Mesothelial cell of epicardium (in vitro differentiated cells): ENCODE measurements around the gene RGL3. TPM values are rescaled to one million over a fixed set of nuclear protein-coding genes. Genes with fewer than 3 reads are reported as not detected.
"Not testable (repeated sequence)": the region's sequence is repeated elsewhere in the genome, so short reads cannot be mapped to it uniquely, and the experiment has no call there.

Experiments
- DNase-seq, 2 experiments: peaks; one replicate each; pipeline ENCODE4 v3.0.0; 2021; ENCODE audit warnings: low spot score in 2 of 2; ENCODE audit not compliant: unreplicated experiment in 2 of 2
- H3K27ac Mint-ChIP-seq: 2 replicates; pipeline ENCODE4 v1.8.0; 2021; ENCODE audit warnings: mixed read lengths
- H3K27me3 Mint-ChIP-seq: 2 replicates; pipeline ENCODE4 v1.8.0; 2021; ENCODE audit warnings: low read depth, mixed read lengths
- H3K36me3 Mint-ChIP-seq: 2 replicates; pipeline ENCODE4 v1.8.0; 2021; ENCODE audit warnings: mixed read lengths
- H3K4me1 Mint-ChIP-seq: 2 replicates; pipeline ENCODE4 v1.8.0; 2021; ENCODE audit warnings: mixed read lengths
- H3K4me3 Mint-ChIP-seq: 2 replicates; pipeline ENCODE4 v1.8.0; 2021; ENCODE audit warnings: mild to moderate bottlenecking, moderate library complexity, mixed read lengths
- H3K9me3 Mint-ChIP-seq: 2 replicates; pipeline ENCODE4 v1.8.0; 2021; ENCODE audit warnings: mixed read lengths
- total RNA-seq: library from RNA; stranded (reverse); gene quantifications from 3 replicates; pipeline ENCODE4 v1.2.1, GENCODE V29; 2021
- TF ChIP-seq, protein P1 (sequence below): fragments of 200-600 bp; sonication (generic); IDR thresholded peaks from one replicate; pipeline ENCODE4 v1.5.0; 2021; ENCODE audit warnings: antibody characterized with exemption; ENCODE audit not compliant: unreplicated experiment

The RGL3 gene
- total RNA-seq, 1 donor from 2014 or later, result 80.8 TPM

DNA sequence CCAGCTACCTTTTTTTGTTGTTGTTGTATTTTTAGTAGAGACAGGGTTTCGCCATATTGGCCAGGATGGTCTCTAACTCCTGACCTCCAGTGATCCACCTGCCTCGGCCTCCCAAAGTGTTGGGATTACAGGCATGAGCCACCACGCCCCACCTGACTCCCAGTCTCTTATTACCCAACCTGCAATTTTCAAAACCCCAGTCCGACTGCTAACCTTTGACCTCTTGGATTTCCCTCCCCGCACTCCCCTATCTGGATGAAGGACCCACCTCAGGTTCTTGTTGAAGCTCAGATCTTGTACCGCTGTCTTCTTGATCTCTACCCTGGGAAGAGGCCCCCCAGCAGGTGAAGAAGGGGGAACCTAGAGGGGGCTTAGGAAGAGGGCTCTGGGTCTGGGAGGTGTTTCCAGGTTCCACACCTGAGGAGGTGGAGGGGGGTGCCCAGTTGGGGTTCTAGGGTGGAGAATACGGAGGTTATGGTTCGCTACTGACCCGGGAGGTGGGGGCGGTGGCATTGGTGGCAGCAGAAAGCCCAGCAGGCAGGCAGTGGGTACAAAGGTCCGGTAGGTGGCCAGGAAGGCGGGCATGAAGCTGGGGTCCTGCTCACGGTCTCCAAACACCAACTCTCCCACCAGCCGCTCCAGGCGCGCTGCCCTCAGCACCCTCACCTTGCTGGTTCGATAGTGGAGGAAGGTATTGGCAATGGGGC, 2.6 kb downstream of the RGL3 start:
- H3K9me3 Mint-ChIP-seq, result no peaks in the 10 kb centered on the region
- H3K27ac Mint-ChIP-seq, result no peak overlapping the region
- peaks cover 1% of the 10 kb centered on the region for H3K36me3 Mint-ChIP-seq
- H3K4me1 Mint-ChIP-seq, result peaks cover 23% of the 10 kb centered on the region
- DNase-seq, result no peak
- H3K4me3 Mint-ChIP-seq, result peak overlapping the region; percentile 11
- H3K27me3 Mint-ChIP-seq, result peaks cover 42% of the 10 kb centered on the region
- TF ChIP-seq, protein P1, sequence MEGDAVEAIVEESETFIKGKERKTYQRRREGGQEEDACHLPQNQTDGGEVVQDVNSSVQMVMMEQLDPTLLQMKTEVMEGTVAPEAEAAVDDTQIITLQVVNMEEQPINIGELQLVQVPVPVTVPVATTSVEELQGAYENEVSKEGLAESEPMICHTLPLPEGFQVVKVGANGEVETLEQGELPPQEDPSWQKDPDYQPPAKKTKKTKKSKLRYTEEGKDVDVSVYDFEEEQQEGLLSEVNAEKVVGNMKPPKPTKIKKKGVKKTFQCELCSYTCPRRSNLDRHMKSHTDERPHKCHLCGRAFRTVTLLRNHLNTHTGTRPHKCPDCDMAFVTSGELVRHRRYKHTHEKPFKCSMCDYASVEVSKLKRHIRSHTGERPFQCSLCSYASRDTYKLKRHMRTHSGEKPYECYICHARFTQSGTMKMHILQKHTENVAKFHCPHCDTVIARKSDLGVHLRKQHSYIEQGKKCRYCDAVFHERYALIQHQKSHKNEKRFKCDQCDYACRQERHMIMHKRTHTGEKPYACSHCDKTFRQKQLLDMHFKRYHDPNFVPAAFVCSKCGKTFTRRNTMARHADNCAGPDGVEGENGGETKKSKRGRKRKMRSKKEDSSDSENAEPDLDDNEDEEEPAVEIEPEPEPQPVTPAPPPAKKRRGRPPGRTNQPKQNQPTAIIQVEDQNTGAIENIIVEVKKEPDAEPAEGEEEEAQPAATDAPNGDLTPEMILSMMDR, result no peak

GRCh38 chr19:11414544-11414943, 4.6 kb downstream of the RGL3 start:
- Mint-ChIP-seq H3K27me3 (peaks cover 29% of the 10 kb centered on the region), H3K36me3 (peaks cover 7% of the 10 kb centered on the region), H3K9me3 (no peaks in the 10 kb centered on the region), H3K4me1 (peaks cover 16% of the 10 kb centered on the region), H3K4me3 (no peak overlapping the region), H3K27ac (no peak overlapping the region)
- no peak for DNase-seq
- TF ChIP-seq, protein P1, result no peak

- Mint-ChIP-seq H3K27me3 (no peaks in the 10 kb centered on the region), H3K9me3 (no peaks in the 10 kb centered on the region), H3K36me3 (peaks cover 7% of the 10 kb centered on the region), H3K4me3 (no peak overlapping the region), H3K4me1 (peaks cover 5% of the 10 kb centered on the region), H3K27ac (peak overlapping the region; percentile 91)
- DNase-seq, result no peak
- TF ChIP-seq, protein P1, result no peak
These were observed 8.4 kb downstream of the RGL3 start for GRCh38 chr19:11410682-11411081.

DNA sequence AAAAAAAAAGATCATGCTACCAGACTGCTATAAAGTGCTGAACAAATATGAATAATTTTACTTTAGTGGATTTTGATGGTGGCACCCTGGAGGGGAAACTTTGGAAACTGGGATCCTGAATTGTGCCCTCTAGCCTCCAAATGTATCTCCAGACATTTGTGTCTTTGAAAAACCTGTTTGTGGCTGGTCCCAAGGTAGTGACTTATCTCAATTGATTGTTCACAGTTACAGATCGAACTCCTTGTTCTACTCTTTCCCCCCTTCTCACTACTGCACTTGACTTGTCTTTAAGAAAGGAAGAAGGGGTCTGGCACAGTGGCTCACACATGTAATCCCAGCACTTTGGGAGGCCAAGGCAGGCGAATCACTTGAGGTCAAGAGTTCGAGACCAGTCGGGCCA, 10.5 kb downstream of the RGL3 start:
- no peaks in the 10 kb centered on the region for H3K27me3 Mint-ChIP-seq
- no peak for DNase-seq
- no peak overlapping the region for H3K4me3 Mint-ChIP-seq
- TF ChIP-seq, protein P1, result no peak
- peak overlapping the region; percentile 21 for H3K27ac Mint-ChIP-seq
- H3K9me3 Mint-ChIP-seq, result no peaks in the 10 kb centered on the region
- peaks cover 10% of the 10 kb centered on the region for H3K4me1 Mint-ChIP-seq
- H3K36me3 Mint-ChIP-seq, result peaks cover 9% of the 10 kb centered on the region

DNA sequence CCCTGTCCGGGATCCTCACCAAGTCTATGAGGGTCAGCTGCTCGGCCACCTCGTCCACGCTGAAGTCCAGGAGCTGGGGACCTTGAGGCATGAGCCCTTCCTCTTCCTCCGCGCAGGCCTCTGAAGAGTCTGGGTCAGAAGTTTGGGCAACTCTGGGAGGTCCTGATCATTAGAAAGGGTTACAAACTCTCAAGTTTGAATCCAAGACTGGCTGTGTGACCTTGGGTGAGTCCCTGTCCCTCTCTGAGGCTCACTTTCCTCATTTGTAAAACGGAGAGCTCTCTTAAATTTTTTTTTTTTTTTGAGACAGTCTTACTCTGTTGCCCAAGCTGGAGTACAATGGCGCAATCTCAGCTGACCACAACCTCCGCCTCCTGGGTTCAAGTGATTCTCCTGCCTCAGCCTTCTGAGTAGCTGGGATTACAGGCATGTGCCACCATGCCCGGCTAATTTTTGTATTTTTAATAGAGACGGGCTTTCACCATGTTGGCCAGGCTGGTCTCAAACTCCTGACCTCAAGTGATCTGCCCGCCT, 12.3 kb downstream of the RGL3 start:
- H3K4me1 Mint-ChIP-seq, result peaks cover 10% of the 10 kb centered on the region
- not testable (repeated sequence) for DNase-seq, H3K9me3 Mint-ChIP-seq, H3K4me3 Mint-ChIP-seq, H3K27me3 Mint-ChIP-seq, H3K36me3 Mint-ChIP-seq, H3K27ac Mint-ChIP-seq

DNA sequence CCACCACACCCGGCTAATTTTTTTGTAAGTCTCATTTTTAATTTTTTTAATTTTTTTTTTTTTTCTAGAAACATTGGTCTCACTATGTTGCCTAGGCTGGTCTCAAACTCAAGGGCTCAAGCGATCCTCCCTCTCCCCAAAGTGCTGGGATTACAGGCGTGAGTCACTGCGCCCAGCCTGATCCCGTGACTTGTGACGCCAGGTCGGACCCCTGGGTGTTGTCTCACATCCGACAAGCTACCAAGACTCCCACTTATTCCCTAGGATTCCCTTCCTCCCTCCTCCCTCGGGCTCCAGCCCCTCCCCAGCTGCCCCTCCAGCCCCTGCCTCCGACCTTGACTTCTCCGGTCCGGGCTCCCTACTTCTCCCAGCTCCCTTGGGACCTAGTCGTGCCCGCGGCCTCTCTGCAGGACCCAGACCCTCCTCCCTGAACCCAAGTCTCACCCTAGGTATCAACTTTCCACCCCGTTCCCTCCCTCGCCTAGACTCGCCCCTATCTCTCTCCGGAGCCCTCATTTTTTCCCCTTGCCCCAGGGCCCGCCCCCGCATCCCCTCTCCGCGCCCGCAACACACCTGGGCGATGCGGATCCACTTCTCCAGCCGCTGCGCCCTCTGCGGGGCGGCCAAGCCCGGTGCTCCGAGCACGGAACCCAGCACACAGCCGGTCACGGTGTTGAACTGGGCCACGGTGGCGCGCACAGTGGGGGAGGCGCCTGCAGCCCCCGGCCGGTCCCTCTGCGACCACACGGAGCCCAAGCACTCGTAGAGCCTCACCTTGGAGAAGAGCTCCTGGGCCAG, 13.1 kb downstream of the RGL3 start:
- H3K36me3 Mint-ChIP-seq, result peaks cover 8% of the 10 kb centered on the region
- H3K4me3 Mint-ChIP-seq, result no peak overlapping the region
- no peaks in the 10 kb centered on the region for H3K9me3 Mint-ChIP-seq
- no peak overlapping the region for H3K27ac Mint-ChIP-seq
- TF ChIP-seq, protein P1, result no peak
- H3K27me3 Mint-ChIP-seq, result no peaks in the 10 kb centered on the region
- DNase-seq, result no peak
- peaks cover 9% of the 10 kb centered on the region for H3K4me1 Mint-ChIP-seq
